Activated CD4-positive, alpha-beta memory T cell treated with anti-CD3 and anti-CD28 coated beads for 36 hours (primary cell): ENCODE data around the gene PTOV1. TPM values are rescaled to one million over a fixed set of nuclear protein-coding genes. Genes with fewer than 3 reads are reported as not detected.

Experiments
- CTCF ChIA-PET: fragments of 350-600 bp; sonication (Branson Sonifier 250); formaldehyde crosslinking; loops from one replicate; lab custom pipeline; 2021; ENCODE audit warnings: antibody characterized with exemption, inconsistent platforms; lab: Charles Lee
- POLR2A ChIA-PET: fragments of 350-600 bp; sonication (Branson Sonifier 250); formaldehyde crosslinking; loops from one replicate; lab custom pipeline; 2021; ENCODE audit warnings: antibody characterized with exemption; lab: Charles Lee
- DNase-seq: peaks from one replicate; pipeline ENCODE4 v3.0.0-alpha.2; 2020
- H3K27ac Mint-ChIP-seq: one replicate; pipeline ENCODE4 v1.8.0; 2021; ENCODE audit warnings: mixed read lengths
- H3K27me3 Mint-ChIP-seq: one replicate; pipeline ENCODE4 v1.8.0; 2021; ENCODE audit warnings: mixed read lengths
- H3K36me3 Mint-ChIP-seq: one replicate; pipeline ENCODE4 v1.8.0; 2021; ENCODE audit warnings: mixed read lengths
- H3K4me1 Mint-ChIP-seq: one replicate; pipeline ENCODE4 v1.8.0; 2021; ENCODE audit warnings: low read depth, mixed read lengths
- H3K4me3 Mint-ChIP-seq: one replicate; pipeline ENCODE4 v1.8.0; 2021; ENCODE audit warnings: mild to moderate bottlenecking, mixed read lengths
- H3K9me3 Mint-ChIP-seq: one replicate; pipeline ENCODE4 v1.8.0; 2021; ENCODE audit warnings: mixed read lengths
- intact Hi-C: fragments of 100-400 bp; cut with micrococcal nuclease; formaldehyde crosslinking; loops from one replicate; pipeline ENCODE4 v1.15.1; 2023
- total RNA-seq, 2 experiments: library from RNA; stranded (reverse); gene quantifications; one replicate each; pipeline ENCODE4 v1.2.3, GENCODE V29; 2021

PTOV1 gene
- 100 to 1,000 TPM; 105 to 108 TPM for total RNA-seq

DNA sequence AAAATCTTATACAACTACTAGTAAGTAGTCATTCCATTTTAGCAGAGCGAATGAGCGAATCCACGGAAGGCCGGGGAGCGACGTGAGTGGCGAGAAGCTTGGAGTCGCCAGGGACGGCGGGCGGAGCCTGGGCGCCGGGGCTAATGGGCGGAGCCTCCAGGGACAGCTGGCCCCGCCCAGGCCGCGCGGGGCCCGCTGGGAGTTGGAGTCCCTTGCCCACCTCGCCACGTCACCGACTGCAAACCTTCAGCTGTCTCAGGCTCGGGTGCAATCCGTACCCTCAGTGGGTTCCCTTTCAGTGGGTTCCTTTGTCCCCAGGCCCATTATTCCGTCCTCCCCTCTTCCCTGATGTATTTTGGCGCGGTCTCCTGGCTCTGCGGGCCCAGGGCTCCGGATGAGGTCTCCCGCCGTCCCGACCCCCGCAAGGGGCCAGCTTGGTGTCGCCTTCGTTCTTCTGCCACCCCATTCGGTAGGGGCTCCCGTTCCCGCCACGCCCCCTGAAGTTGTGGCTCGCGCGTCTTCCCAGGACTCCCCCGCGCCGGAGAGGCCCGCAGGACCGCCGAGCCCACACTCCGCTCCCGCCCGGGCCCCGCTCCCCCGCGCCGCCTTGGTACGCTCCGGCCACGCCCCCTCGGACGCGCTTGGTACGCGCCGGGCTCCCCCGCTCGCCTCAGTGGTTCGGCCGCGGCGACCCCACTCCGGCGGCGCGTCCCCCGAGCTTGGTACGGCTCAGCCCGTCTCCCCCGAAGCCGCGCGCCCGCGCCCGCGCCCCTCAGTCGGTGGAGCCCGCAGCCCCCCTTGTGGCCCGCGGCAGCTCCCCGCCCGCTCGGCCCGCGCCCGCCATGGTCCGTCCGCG lies at the start of gene PTOV1:
Gene PTOV1, plus strand, starts transcription at position 673 of the 856 bp plus-strand sequence.
- H3K4me3 Mint-ChIP-seq: peak within 1 kb of the TSS; percentile 86
- H3K27ac Mint-ChIP-seq: peak within 1 kb of the TSS; percentile 95
- DNase-seq: peak; percentile 93
- POLR2A ChIA-PET: interaction anchor here (0.7 to 2.2 kb wide), 6 partner anchors 16 to 79 kb away, joined by 3 to 8 read pairs (median 5); partner anchors contain the start of genes AKT1S1, ATF5, FUZ and NUP62
- CTCF ChIA-PET: interaction anchor here (0.5 to 1.3 kb wide), 5 partner anchors 13 to 1973 kb away, joined by 3 to 11 read pairs (median 3); partner anchors contain the start of gene PNKP
- H3K4me1 Mint-ChIP-seq: peaks cover 41% of the 10 kb centered on the region
- H3K36me3 Mint-ChIP-seq: peaks cover 6% of the 10 kb centered on the region
- intact Hi-C loops: loop anchor here (1.0 to 2.0 kb wide), 5 partner anchors 17 to 210 kb away; partner anchors contain the start of genes AP2A1, IL4I1, MED25 and PNKP
- no peaks in the 10 kb centered on the region for H3K27me3 Mint-ChIP-seq
- H3K9me3 Mint-ChIP-seq: peaks cover 13% of the 10 kb centered on the region

DNA sequence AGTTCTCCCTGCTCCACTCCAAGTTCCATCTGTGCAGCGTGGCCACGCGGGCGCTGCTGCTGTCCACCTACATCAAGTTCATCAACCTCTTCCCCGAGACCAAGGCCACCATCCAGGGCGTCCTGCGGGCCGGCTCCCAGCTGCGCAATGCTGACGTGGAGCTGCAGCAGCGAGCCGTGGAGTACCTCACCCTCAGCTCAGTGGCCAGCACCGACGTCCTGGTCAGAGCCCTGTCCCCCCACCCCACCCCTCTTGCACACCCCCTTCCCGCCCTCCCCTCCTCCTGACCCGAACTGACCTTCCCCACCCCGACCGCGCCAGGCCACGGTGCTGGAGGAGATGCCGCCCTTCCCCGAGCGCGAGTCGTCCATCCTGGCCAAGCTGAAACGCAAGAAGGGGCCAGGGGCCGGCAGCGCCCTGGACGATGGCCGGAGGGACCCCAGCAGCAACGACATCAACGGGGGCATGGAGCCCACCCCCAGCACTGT lies 49.5 kb upstream of the PTOV1 start:
- CTCF ChIA-PET: no interaction called here
- no peaks in the 10 kb centered on the region for H3K9me3 Mint-ChIP-seq

DNA sequence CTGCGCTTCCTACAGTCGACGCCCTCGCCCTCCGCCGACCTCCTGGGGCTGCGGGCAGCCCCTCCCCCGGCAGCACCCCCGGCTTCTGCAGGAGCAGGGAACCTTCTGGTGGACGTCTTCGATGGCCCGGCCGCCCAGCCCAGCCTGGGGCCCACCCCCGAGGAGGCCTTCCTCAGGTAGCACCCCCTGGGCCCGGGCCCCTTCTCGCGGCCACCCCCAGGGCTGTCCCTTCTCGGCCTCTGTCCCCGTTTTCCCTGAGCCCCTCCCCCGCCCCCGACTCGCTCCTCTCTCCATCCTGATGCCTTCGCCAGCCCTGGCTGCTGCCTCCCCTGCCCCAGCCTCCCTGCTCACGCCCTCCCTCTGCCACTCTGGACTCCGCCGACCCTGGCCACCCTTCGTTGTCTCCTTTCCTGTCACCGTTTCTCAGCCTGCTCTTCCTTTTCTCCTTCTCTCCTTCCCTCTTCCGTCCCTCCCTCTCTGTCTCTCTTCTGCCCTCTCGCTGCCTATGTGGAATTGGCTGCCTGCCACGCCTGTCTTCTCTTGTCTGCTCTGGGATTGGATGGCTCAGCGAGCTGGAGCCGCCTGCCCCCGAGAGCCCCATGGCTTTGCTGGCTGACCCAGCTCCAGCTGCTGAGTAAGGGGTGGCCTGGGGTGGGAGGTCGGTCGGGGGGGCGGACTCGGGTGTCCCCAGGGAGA lies 48.8 kb upstream of the PTOV1 start:
- CTCF ChIA-PET: no interaction called here
- intact Hi-C loops: no loop called here
- POLR2A ChIA-PET: no interaction called here
- no peak for DNase-seq
- Mint-ChIP-seq H3K27me3 (no peaks in the 10 kb centered on the region), H3K9me3 (no peaks in the 10 kb centered on the region), H3K27ac (no peak overlapping the region), H3K4me3 (no peak overlapping the region), H3K36me3 (peaks cover 30% of the 10 kb centered on the region), H3K4me1 (no peaks in the 10 kb centered on the region)

More for the DNA sequence above, 49.5 kb upstream of the PTOV1 start:
- Mint-ChIP-seq H3K4me3 (no peak overlapping the region), H3K27ac (no peak overlapping the region), H3K4me1 (no peaks in the 10 kb centered on the region), H3K27me3 (no peaks in the 10 kb centered on the region), H3K36me3 (peaks cover 32% of the 10 kb centered on the region)
- DNase-seq: no peak
- intact Hi-C loops: no loop called here
- POLR2A ChIA-PET: no interaction called here

DNA sequence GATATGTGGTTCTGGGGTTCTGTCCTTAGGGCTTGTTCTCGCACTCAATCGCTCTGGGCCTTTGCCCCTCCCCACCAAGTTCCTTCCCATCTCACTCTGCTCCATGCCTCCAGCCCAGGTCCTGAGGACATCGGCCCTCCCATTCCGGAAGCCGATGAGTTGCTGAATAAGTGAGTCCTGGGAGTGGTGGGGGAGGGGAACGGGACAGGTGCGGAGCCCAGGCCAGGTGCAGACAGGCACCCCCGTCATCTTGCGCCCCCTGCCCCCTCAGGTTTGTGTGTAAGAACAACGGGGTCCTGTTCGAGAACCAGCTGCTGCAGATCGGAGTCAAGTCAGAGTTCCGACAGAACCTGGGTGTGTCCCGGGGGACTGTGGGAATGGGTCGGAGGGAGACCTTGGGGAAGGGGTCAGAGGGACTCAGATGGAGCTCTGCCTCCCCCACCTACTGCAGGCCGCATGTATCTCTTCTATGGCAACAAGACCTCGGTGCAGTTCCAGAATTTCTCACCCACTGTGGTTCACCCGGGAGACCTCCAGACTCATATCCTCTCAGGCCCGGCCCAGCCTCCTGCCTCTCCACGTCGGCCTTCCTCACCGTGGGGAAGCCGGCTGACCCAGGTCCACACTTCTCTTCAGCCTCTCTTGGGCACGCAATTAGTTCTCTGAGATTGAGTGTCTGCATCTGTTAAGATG lies 48.0 kb upstream of the PTOV1 start:
- Mint-ChIP-seq H3K4me3 (no peak overlapping the region), H3K4me1 (peaks cover 4% of the 10 kb centered on the region), H3K27ac (no peak overlapping the region), H3K9me3 (no peaks in the 10 kb centered on the region), H3K27me3 (no peaks in the 10 kb centered on the region), H3K36me3 (peaks cover 30% of the 10 kb centered on the region)
- POLR2A ChIA-PET: no interaction called here
- CTCF ChIA-PET: no interaction called here
- intact Hi-C loops: no loop called here
- no peak for DNase-seq

DNA sequence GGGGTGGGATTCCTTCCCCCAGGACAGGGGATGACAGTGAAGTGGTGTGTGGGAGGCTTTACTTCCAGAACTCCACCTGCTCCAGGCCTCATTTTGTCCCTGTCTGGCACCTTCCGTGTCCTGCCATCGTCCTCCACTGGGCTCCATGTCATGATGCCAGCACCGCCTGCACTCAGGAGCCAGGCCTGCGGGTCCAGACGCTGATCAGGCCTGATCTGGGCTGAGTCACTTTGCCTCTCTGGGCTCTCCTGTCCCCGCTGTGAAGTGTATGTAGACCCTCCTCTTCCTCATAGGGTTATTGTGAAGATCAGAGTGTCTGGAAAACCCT lies 47.5 kb upstream of the PTOV1 start:
- Mint-ChIP-seq H3K4me1 (peaks cover 4% of the 10 kb centered on the region), H3K27me3 (no peaks in the 10 kb centered on the region), H3K27ac (no peak overlapping the region), H3K9me3 (no peaks in the 10 kb centered on the region), H3K4me3 (no peak overlapping the region), H3K36me3 (peaks cover 28% of the 10 kb centered on the region)
- intact Hi-C loops: no loop called here
- ChIA-PET CTCF (no interaction called here), POLR2A (no interaction called here)
- DNase-seq: no peak

DNA sequence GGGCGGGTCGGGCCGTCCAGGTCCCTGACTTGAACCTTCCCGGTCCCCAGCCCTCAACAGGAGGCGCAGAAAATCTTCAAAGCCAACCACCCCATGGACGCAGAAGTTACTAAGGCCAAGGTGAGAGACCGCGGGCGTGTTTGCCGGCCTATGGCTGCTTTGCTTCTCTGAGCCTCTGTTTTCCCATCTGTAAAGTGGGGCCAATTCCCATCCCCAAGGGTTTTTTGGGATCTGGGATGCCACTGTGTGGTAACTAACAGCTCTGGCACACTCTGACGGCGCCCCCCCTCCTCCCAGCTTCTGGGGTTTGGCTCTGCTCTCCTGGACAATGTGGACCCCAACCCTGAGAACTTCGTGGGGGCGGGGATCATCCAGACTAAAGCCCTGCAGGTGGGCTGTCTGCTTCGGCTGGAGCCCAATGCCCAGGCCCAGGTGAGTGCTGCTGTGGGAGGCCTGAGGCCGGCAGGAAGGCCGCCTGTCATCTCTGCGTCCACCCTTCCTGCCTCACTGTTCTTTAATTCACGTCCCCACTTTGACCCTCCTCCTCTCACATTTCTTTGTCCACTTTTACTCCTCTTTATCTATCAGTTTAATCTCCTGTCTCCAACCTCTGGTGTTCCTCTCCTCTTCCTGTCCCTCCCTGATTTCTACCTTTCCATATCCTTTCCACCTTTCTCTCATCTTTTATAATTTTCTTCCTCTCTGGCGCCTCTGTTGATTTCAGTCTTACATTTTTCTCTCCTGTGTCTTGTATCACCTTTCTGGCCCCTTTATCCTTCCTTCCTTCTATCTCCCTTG lies 44.9 kb upstream of the PTOV1 start:
- H3K4me3 Mint-ChIP-seq: no peak overlapping the region
- H3K27ac Mint-ChIP-seq: no peak overlapping the region
- DNase-seq: no peak
- peaks cover 17% of the 10 kb centered on the region for H3K36me3 Mint-ChIP-seq
- no peaks in the 10 kb centered on the region for H3K9me3 Mint-ChIP-seq
- intact Hi-C loops: no loop called here
- no peaks in the 10 kb centered on the region for H3K27me3 Mint-ChIP-seq
- CTCF ChIA-PET: no interaction called here
- POLR2A ChIA-PET: interaction anchor here (0.6 kb wide), 1 partner anchor 27 kb away, joined by 3 read pairs; no protein-coding TSS in a partner anchor
- H3K4me1 Mint-ChIP-seq: peaks cover 18% of the 10 kb centered on the region

DNA sequence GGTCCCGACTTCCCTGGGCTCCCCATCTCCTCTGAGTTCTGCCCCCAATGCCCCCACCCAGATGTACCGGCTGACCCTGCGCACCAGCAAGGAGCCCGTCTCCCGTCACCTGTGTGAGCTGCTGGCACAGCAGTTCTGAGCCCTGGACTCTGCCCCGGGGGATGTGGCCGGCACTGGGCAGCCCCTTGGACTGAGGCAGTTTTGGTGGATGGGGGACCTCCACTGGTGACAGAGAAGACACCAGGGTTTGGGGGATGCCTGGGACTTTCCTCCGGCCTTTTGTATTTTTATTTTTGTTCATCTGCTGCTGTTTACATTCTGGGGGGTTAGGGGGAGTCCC lies 44.4 kb upstream of the PTOV1 start:
- POLR2A ChIA-PET: interaction anchor here (0.6 kb wide), 1 partner anchor 26 kb away, joined by 3 read pairs; no protein-coding TSS in a partner anchor
- Mint-ChIP-seq H3K27ac (no peak overlapping the region), H3K36me3 (peaks cover 17% of the 10 kb centered on the region), H3K9me3 (no peaks in the 10 kb centered on the region), H3K4me3 (no peak overlapping the region), H3K4me1 (peaks cover 18% of the 10 kb centered on the region), H3K27me3 (no peaks in the 10 kb centered on the region)
- CTCF ChIA-PET: no interaction called here
- no peak for DNase-seq
- intact Hi-C loops: no loop called here

DNA sequence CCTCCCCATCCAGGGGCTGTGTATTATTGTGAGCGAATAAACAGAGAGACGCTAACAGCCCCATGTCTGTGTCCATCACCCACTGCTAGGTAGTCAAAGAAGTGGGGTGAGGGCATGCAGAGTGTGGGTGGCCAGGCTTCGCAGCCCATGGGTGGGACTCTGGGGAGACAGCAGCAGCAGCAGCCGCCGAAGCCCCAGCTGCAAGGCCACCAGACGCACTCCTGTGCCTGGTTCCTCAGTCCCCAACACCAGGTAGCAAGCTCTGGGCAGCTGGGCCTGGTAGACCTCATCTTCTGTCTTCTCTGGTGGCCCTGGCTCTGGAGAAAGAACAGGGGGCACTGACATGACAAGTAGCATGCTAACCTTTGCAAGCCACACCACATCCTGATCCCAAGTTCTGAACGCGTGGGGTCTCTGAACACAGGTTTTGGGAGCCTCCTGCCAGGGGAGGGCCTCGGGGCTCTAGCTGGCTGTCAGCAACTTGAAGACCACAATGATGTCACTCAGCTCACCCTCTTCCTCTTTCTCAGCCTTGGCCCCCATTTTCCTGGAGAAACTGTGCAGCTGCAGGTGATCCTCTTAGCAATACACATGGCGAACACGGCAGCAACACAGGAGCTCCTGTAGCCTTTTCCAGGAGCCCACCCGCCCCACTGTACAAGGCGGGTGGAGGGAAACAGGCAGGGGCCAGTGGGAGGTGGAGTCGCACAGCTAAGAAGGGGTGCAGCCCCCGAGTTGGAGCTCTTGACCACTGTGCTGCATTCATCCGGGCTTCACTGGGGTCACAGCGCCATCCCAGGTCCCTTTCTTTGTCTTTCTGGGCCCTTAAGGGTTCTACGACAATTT lies 43.7 kb upstream of the PTOV1 start:
- POLR2A ChIA-PET: interaction anchor here (0.6 kb wide), 1 partner anchor 25 kb away, joined by 3 read pairs; no protein-coding TSS in a partner anchor
- Mint-ChIP-seq H3K9me3 (no peaks in the 10 kb centered on the region), H3K4me1 (peaks cover 22% of the 10 kb centered on the region), H3K27ac (peak overlapping the region; percentile 42), H3K36me3 (peaks cover 17% of the 10 kb centered on the region), H3K4me3 (no peak overlapping the region), H3K27me3 (no peaks in the 10 kb centered on the region)
- DNase-seq: no peak
- intact Hi-C loops: no loop called here
- CTCF ChIA-PET: no interaction called here

DNA sequence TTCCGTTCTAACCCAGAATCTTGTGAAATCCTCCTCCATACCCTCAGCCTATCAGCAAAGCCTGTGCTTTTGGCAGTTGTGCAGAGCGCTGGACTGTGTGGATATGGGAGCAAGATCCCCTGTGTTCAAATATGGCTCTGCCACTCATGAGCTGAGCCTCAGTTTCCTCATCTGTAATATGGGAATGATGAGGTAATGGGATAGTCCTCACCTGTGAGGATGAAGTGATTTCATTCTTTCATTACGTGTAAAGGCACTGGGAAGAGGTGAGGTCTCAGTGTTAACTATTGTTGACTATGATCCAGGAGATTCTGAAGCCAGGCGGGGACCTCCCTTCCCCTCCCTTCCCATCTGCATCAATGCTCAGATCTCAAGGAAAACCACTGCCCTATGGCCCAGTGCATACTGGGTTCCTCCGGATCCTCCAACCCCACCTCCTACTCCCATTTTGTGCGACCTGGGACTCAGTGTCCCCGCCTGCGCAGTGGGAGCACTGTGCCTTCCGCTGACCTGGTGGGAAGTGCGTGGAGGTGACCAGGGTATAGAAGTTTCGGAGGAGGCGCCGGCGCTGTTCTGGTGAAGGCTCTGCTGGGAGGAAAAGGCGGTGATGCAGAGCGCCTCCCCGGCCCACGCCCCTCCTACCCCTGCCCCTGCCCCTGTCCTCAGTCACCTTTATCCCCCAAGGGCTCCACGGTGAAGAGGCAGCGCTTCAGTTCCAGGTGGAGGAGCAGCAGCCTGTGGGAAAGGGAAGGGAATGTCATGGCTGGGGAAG lies 42.9 kb upstream of the PTOV1 start:
- H3K27me3 Mint-ChIP-seq: no peaks in the 10 kb centered on the region
- CTCF ChIA-PET: no interaction called here
- H3K27ac Mint-ChIP-seq: no peak overlapping the region
- peaks cover 13% of the 10 kb centered on the region for H3K36me3 Mint-ChIP-seq
- intact Hi-C loops: loop anchor here (2.0 kb wide), 1 partner anchor 131 kb away; the partner anchor contains the start of gene PRMT1
- H3K4me1 Mint-ChIP-seq: peaks cover 29% of the 10 kb centered on the region
- H3K4me3 Mint-ChIP-seq: peak overlapping the region; percentile 12
- POLR2A ChIA-PET: no interaction called here
- no peaks in the 10 kb centered on the region for H3K9me3 Mint-ChIP-seq
- DNase-seq: no peak

DNA sequence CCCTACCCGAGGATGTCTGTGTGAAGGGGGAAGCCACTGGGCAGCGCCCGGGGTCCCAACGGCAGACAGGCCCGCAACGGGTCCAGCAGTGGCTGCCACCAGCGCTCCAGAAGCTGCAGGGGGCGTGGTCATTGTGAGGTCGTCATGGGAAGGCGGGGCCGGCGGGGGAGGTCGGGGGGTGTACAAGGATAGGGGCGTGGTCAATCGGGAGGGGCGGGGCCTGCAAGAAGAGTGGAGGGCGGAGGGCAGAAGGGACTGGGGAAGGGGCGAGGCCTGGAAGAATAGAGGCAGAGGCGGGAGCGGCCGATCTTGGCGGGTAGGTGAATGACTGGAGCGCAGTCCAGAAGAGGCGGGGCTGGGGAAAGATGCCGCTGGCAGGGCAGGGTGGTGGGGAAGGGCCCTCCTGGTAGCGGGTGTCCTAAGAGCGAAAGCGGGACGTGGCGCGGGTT lies 42.2 kb upstream of the PTOV1 start:
- intact Hi-C loops: loop anchor here (2.0 kb wide), 1 partner anchor 132 kb away; the partner anchor contains the start of gene PRMT1

More for the DNA sequence above, 42.2 kb upstream of the PTOV1 start:
- ChIA-PET CTCF (no interaction called here), POLR2A (no interaction called here)
- Mint-ChIP-seq H3K27ac (peak overlapping the region; percentile 72), H3K4me3 (peak overlapping the region; percentile 81), H3K4me1 (peaks cover 32% of the 10 kb centered on the region), H3K36me3 (peaks cover 7% of the 10 kb centered on the region), H3K27me3 (no peaks in the 10 kb centered on the region), H3K9me3 (no peaks in the 10 kb centered on the region)
- peak; percentile 94 for DNase-seq
